Rectal smooth muscle tissue (tissue), 1 donor: ENCODE measurements around the gene RNF145.
"Not testable (repeated sequence)": the region's sequence is repeated elsewhere in the genome, so short reads cannot be mapped to it uniquely, and the experiment has no call there.

ENCODE experiments used
- H3K27ac ChIP-seq: one replicate; pipeline ENCODE4 v1.7.0; 2013; ENCODE audit warnings: low read depth, low read length, inconsistent platforms
- H3K27me3 ChIP-seq: one replicate; pipeline ENCODE4 v1.7.0; 2013; ENCODE audit warnings: low read length; ENCODE audit not compliant: control insufficient read depth, insufficient read depth
- H3K36me3 ChIP-seq: one replicate; pipeline ENCODE4 v1.7.0; 2013; ENCODE audit warnings: low read length; ENCODE audit not compliant: control insufficient read depth, insufficient read depth
- H3K4me1 ChIP-seq: one replicate; pipeline ENCODE4 v1.7.0; 2013; ENCODE audit warnings: low read length; ENCODE audit not compliant: control insufficient read depth, insufficient read depth
- H3K4me3 ChIP-seq: one replicate; pipeline ENCODE4 v1.7.0; 2013; ENCODE audit warnings: low read length
- H3K9ac ChIP-seq: one replicate; pipeline ENCODE4 v1.7.0; 2013; ENCODE audit warnings: low read length

The RNF145 gene

GRCh38 chr5:159240301-159240870 is 31.0 kb upstream of the RNF145 start:
- H3K36me3 ChIP-seq: no peaks in the 10 kb centered on the region
- no peak overlapping the region for H3K9ac ChIP-seq
- no peaks in the 10 kb centered on the region for H3K4me1 ChIP-seq
- no peak overlapping the region for H3K4me3 ChIP-seq
- H3K27me3 ChIP-seq: no peaks in the 10 kb centered on the region
- H3K27ac ChIP-seq: no peak overlapping the region

- not testable (repeated sequence) for H3K9ac ChIP-seq, H3K4me3 ChIP-seq, H3K27ac ChIP-seq, H3K4me1 ChIP-seq, H3K36me3 ChIP-seq, H3K27me3 ChIP-seq
These were observed 26.6 kb upstream of the RNF145 start for GRCh38 chr5:159235871-159236520.

- Histone ChIP-seq H3K9ac (no peak overlapping the region), H3K36me3 (no peaks in the 10 kb centered on the region), H3K4me1 (no peaks in the 10 kb centered on the region), H3K27ac (no peak overlapping the region), H3K4me3 (no peak overlapping the region), H3K27me3 (no peaks in the 10 kb centered on the region)
These were observed 21.8 kb upstream of the RNF145 start for GRCh38 chr5:159231167-159231566.

- Histone ChIP-seq H3K4me1 (no peaks in the 10 kb centered on the region), H3K27ac (no peak overlapping the region), H3K36me3 (no peaks in the 10 kb centered on the region), H3K4me3 (no peak overlapping the region), H3K27me3 (no peaks in the 10 kb centered on the region), H3K9ac (no peak overlapping the region)
These were observed 21.3 kb upstream of the RNF145 start for GRCh38 chr5:159230657-159231056.

GRCh38 chr5:159228097-159228496 is 18.7 kb upstream of the RNF145 start:
- not testable (repeated sequence) for H3K27ac ChIP-seq

GRCh38 chr5:159227452-159227851 is 18.1 kb upstream of the RNF145 start:
- Histone ChIP-seq H3K36me3 (no peaks in the 10 kb centered on the region), H3K4me1 (no peaks in the 10 kb centered on the region), H3K27ac (no peak overlapping the region), H3K9ac (no peak overlapping the region), H3K4me3 (no peak overlapping the region), H3K27me3 (no peaks in the 10 kb centered on the region)

More at GRCh38 chr5:159228097-159228496, 18.7 kb upstream of the RNF145 start:
- H3K4me1 ChIP-seq, H3K27me3 ChIP-seq, H3K36me3 ChIP-seq, H3K4me3 ChIP-seq, H3K9ac ChIP-seq: not testable (repeated sequence)

- H3K36me3 ChIP-seq: no peaks in the 10 kb centered on the region
- no peak overlapping the region for H3K9ac ChIP-seq
- H3K27ac ChIP-seq: no peak overlapping the region
- H3K4me1 ChIP-seq: no peaks in the 10 kb centered on the region
- no peak overlapping the region for H3K4me3 ChIP-seq
- no peaks in the 10 kb centered on the region for H3K27me3 ChIP-seq
These were observed 17.1 kb upstream of the RNF145 start for GRCh38 chr5:159226451-159226850.

GRCh38 chr5:159224471-159224870 is 15.1 kb upstream of the RNF145 start:
- Histone ChIP-seq H3K36me3 (no peaks in the 10 kb centered on the region), H3K9ac (no peak overlapping the region), H3K27ac (no peak overlapping the region), H3K4me3 (no peak overlapping the region), H3K4me1 (no peaks in the 10 kb centered on the region), H3K27me3 (no peaks in the 10 kb centered on the region)

- no peak overlapping the region for H3K27ac ChIP-seq
- no peaks in the 10 kb centered on the region for H3K27me3 ChIP-seq
- no peak overlapping the region for H3K9ac ChIP-seq
- no peaks in the 10 kb centered on the region for H3K36me3 ChIP-seq
- no peaks in the 10 kb centered on the region for H3K4me1 ChIP-seq
- no peak overlapping the region for H3K4me3 ChIP-seq
These were observed 14.1 kb upstream of the RNF145 start for GRCh38 chr5:159223469-159223868.

GRCh38 chr5:159220206-159220605 is 10.9 kb upstream of the RNF145 start:
- no peak overlapping the region for H3K27ac ChIP-seq

GRCh38 chr5:159218595-159219023 is 9.3 kb upstream of the RNF145 start:
- H3K9ac ChIP-seq: no peak overlapping the region
- no peaks in the 10 kb centered on the region for H3K4me1 ChIP-seq
- H3K4me3 ChIP-seq: no peak overlapping the region
- no peak overlapping the region for H3K27ac ChIP-seq
- H3K36me3 ChIP-seq: no peaks in the 10 kb centered on the region
- H3K27me3 ChIP-seq: no peaks in the 10 kb centered on the region

More at GRCh38 chr5:159220206-159220605, 10.9 kb upstream of the RNF145 start:
- Histone ChIP-seq H3K9ac (no peak overlapping the region), H3K4me3 (no peak overlapping the region), H3K4me1 (no peaks in the 10 kb centered on the region), H3K27me3 (no peaks in the 10 kb centered on the region), H3K36me3 (no peaks in the 10 kb centered on the region)

GRCh38 chr5:159217236-159217635 is 7.9 kb upstream of the RNF145 start:
- Histone ChIP-seq H3K36me3 (no peaks in the 10 kb centered on the region), H3K4me1 (no peaks in the 10 kb centered on the region), H3K27ac (no peak overlapping the region), H3K4me3 (no peak overlapping the region), H3K9ac (no peak overlapping the region), H3K27me3 (no peaks in the 10 kb centered on the region)

- Histone ChIP-seq H3K4me3 (no peak overlapping the region), H3K4me1 (no peaks in the 10 kb centered on the region), H3K27ac (no peak overlapping the region)
These were observed 7.1 kb upstream of the RNF145 start for GRCh38 chr5:159216454-159216853.

More at GRCh38 chr5:159216454-159216853, 7.1 kb upstream of the RNF145 start:
- H3K9ac ChIP-seq: no peak overlapping the region
- no peaks in the 10 kb centered on the region for H3K36me3 ChIP-seq
- H3K27me3 ChIP-seq: no peaks in the 10 kb centered on the region
